OCI-LY1 (cell line): ENCODE measurements around the gene ISOC1.

Experiments used
- H2AFZ ChIP-seq: fragments of 200-600 bp; sonication (generic), shearing (Covaris generic); 2 replicates; pipeline ENCODE4 v1.6.0; 2014; ENCODE audit warnings: antibody characterized with exemption, mild to moderate bottlenecking, low read length
- H3F3A ChIP-seq: fragments of 200-600 bp; sonication (generic), shearing (Covaris generic); 2 replicates; pipeline ENCODE4 v1.6.0; 2014; ENCODE audit warnings: mild to moderate bottlenecking, antibody characterized with exemption, low read length, moderate library complexity; ENCODE audit not compliant: insufficient read depth
- H3K27ac ChIP-seq: fragments of 200-600 bp; sonication (generic); 2 replicates; pipeline ENCODE4 v1.5.1; 2014; ENCODE audit warnings: low read length, mixed run types, mild to moderate bottlenecking, low read depth; ENCODE audit not compliant: poor library complexity, severe bottlenecking
- H3K27me3 ChIP-seq: fragments of 200-600 bp; sonication (generic); 2 replicates; pipeline ENCODE4 v1.6.0; 2014; ENCODE audit warnings: antibody characterized with exemption, mild to moderate bottlenecking, low read length, moderate library complexity; ENCODE audit not compliant: insufficient read depth
- H3K36me3 ChIP-seq: fragments of 200-600 bp; sonication (generic); 2 replicates; pipeline ENCODE4 v1.6.1; 2014; ENCODE audit warnings: mild to moderate bottlenecking, antibody characterized with exemption, low read length, moderate library complexity, mixed read lengths; ENCODE audit not compliant: insufficient read depth
- H3K4me1 ChIP-seq: fragments of 200-600 bp; sonication (generic); 2 replicates; pipeline ENCODE4 v1.5.1; 2014; ENCODE audit warnings: mild to moderate bottlenecking, low read length, moderate library complexity; ENCODE audit not compliant: insufficient read depth, severe bottlenecking
- H3K4me2 ChIP-seq: fragments of 200-600 bp; sonication (generic), shearing (Covaris generic); 2 replicates; pipeline ENCODE4 v1.6.1; 2014; ENCODE audit warnings: low read length
- H3K4me3 ChIP-seq: fragments of 200-600 bp; sonication (generic); 2 replicates; pipeline ENCODE4 v1.5.1; 2014; ENCODE audit warnings: low read length, low read depth, mild to moderate bottlenecking, mixed read lengths; ENCODE audit not compliant: poor library complexity, severe bottlenecking
- H3K79me2 ChIP-seq: fragments of 200-600 bp; shearing (Covaris generic); 2 replicates; pipeline ENCODE4 v1.6.1; 2016; ENCODE audit warnings: mixed run types, low read length, mixed read lengths; ENCODE audit not compliant: insufficient read depth
- H3K9ac ChIP-seq: fragments of 200-600 bp; sonication (generic), shearing (Covaris generic); 2 replicates; pipeline ENCODE4 v1.6.1; 2014; ENCODE audit warnings: mild to moderate bottlenecking, low read length, mixed read lengths
- H3K9me2 ChIP-seq: fragments of 200-600 bp; sonication (generic), shearing (Covaris generic); 2 replicates; pipeline ENCODE4 v1.6.1; 2014; ENCODE audit warnings: low read depth, mild to moderate bottlenecking, low read length, mixed read lengths
- H3K9me3 ChIP-seq: fragments of 200-600 bp; shearing (Covaris generic); 2 replicates; pipeline ENCODE4 v1.6.1; 2014; ENCODE audit warnings: low read length, mixed read lengths
- H4K20me1 ChIP-seq: fragments of 200-600 bp; sonication (generic), shearing (Covaris generic); 2 replicates; pipeline ENCODE4 v1.6.0; 2016; ENCODE audit warnings: mild to moderate bottlenecking, low read length; ENCODE audit not compliant: insufficient read depth
- EZH2 ChIP-seq: fragments of 200-600 bp; sonication (generic), shearing (Covaris generic); IDR thresholded peaks from 2 replicates; pipeline ENCODE4 v1.8.0; 2017; ENCODE audit warnings: borderline replicate concordance, mixed run types, mild to moderate bottlenecking, antibody characterized with exemption, low read length, moderate library complexity, mixed read lengths
- TF ChIP-seq, protein P1 (sequence below): fragments of 200-600 bp; sonication (generic), shearing (Covaris generic); IDR thresholded peaks from 2 replicates; pipeline ENCODE4 v1.5.1; 2017; ENCODE audit warnings: mild to moderate bottlenecking, antibody characterized with exemption, low read length, moderate library complexity, mixed read lengths

ISOC1 gene

DNA sequence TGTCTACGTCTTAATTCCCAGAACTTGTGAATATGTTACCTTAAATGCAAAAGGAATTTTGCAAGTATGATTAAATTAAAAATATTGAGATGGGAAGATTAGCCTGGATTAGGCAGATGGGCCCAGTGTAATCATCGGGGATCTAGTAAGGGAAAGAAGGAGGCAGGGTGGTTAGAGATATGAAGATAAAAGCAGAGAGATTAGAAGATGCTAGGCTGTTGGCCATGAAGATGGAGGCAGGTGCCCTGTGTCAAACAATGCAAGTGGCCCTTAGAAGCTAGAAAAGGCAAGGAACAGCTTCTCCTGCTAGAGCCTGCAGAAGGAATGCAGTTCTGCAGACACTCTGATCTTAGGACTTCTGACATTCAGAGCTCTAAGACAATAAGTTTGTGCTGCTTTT, 28.8 kb upstream of the ISOC1 start:
- no peaks in the 10 kb centered on the region for H3F3A ChIP-seq
- TF ChIP-seq EZH2 = no peak
- TF ChIP-seq, protein P1, sequence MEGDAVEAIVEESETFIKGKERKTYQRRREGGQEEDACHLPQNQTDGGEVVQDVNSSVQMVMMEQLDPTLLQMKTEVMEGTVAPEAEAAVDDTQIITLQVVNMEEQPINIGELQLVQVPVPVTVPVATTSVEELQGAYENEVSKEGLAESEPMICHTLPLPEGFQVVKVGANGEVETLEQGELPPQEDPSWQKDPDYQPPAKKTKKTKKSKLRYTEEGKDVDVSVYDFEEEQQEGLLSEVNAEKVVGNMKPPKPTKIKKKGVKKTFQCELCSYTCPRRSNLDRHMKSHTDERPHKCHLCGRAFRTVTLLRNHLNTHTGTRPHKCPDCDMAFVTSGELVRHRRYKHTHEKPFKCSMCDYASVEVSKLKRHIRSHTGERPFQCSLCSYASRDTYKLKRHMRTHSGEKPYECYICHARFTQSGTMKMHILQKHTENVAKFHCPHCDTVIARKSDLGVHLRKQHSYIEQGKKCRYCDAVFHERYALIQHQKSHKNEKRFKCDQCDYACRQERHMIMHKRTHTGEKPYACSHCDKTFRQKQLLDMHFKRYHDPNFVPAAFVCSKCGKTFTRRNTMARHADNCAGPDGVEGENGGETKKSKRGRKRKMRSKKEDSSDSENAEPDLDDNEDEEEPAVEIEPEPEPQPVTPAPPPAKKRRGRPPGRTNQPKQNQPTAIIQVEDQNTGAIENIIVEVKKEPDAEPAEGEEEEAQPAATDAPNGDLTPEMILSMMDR = no peak
- H3K4me1 ChIP-seq = no peaks in the 10 kb centered on the region
- no peak overlapping the region for H3K4me3 ChIP-seq
- no peak overlapping the region for H3K4me2 ChIP-seq
- H3K36me3 ChIP-seq = no peaks in the 10 kb centered on the region
- no peaks in the 10 kb centered on the region for H3K79me2 ChIP-seq
- no peaks in the 10 kb centered on the region for H3K9me3 ChIP-seq
- H3K27ac ChIP-seq = no peak overlapping the region
- no peaks in the 10 kb centered on the region for H3K27me3 ChIP-seq
- no peak overlapping the region for H3K9ac ChIP-seq
- no peaks in the 10 kb centered on the region for H3K9me2 ChIP-seq
- H2AFZ ChIP-seq = no peak overlapping the region
- H4K20me1 ChIP-seq = no peaks in the 10 kb centered on the region

DNA sequence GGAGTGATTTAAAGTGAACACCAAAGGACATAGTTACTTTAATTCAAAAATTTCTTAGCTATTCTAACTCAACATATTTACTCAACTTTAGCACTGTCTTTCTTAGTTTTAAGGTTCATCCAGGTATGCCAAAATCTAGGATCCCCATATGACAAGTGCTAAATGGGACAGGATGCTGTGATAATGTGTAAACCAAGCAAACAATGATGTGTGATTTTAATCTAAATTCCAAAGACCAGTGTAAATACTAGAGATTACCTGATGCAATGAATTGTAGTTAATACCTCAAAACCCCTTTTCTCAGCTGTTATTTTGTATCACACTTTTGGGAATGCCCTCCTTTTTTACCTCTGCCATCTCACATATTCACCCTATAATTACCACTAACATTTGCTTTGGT, 26.8 kb upstream of the ISOC1 start:
- no peaks in the 10 kb centered on the region for H3K9me3 ChIP-seq
- H3K4me1 ChIP-seq = no peaks in the 10 kb centered on the region
- no peak overlapping the region for H3K4me2 ChIP-seq
- H3K36me3 ChIP-seq = no peaks in the 10 kb centered on the region
- no peaks in the 10 kb centered on the region for H3F3A ChIP-seq
- H3K9me2 ChIP-seq = no peaks in the 10 kb centered on the region
- TF ChIP-seq, protein P1 = no peak
- TF ChIP-seq EZH2 = no peak
- H2AFZ ChIP-seq = no peak overlapping the region
- no peak overlapping the region for H3K9ac ChIP-seq
- no peak overlapping the region for H3K27ac ChIP-seq
- no peaks in the 10 kb centered on the region for H4K20me1 ChIP-seq
- H3K27me3 ChIP-seq = no peaks in the 10 kb centered on the region
- no peak overlapping the region for H3K4me3 ChIP-seq
- no peaks in the 10 kb centered on the region for H3K79me2 ChIP-seq

DNA sequence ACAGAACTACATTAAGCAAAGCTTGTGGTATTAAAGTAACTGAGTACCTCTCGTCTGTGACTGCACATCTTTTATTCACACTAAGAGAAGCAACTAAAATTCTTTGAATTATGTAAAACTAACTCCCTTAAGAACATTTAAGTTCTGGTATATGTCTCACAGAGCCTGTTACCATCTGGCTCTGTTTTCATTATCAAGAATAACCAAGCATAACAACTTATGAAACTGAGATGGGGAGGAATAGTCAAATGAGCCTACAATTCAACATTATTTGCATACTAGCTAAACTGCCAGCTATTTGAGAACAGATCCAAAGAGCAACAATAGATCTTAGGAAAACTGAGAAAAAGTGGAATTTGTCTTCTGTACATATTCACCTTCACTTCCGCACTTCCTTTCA, 25.3 kb upstream of the ISOC1 start:
- Histone ChIP-seq H3K9me3 (no peaks in the 10 kb centered on the region), H3F3A (no peaks in the 10 kb centered on the region), H3K79me2 (no peaks in the 10 kb centered on the region), H3K9me2 (no peaks in the 10 kb centered on the region), H4K20me1 (no peaks in the 10 kb centered on the region), H3K27ac (no peak overlapping the region), H3K4me1 (no peaks in the 10 kb centered on the region), H3K27me3 (no peaks in the 10 kb centered on the region), H3K4me3 (no peak overlapping the region), H3K36me3 (no peaks in the 10 kb centered on the region), H3K9ac (no peak overlapping the region), H2AFZ (no peak overlapping the region), H3K4me2 (no peak overlapping the region)
- TF ChIP-seq, protein P1 = no peak
- no peak for TF ChIP-seq EZH2
